ENCODE measurements around the gene IQSEC1.

IQSEC1 gene

GRCh38 chr3:13073326-13074005 is at the start of gene IQSEC1:
IQSEC1 (minus strand) TSS chr3:13073429; CDS start chr3:13073014, 415 bp downstream.
- no peak for FAIRE-seq

GRCh38 chr3:13122081-13123012 is 49.1 kb upstream of the IQSEC1 start:
- no peak for FAIRE-seq

- FAIRE-seq = no peak
Observed at GRCh38 chr3:13121553-13122001, 48.3 kb upstream of the IQSEC1 start.

- no peak for FAIRE-seq
Observed at GRCh38 chr3:13120928-13121552, 47.8 kb upstream of the IQSEC1 start.

GRCh38 chr3:13120289-13120927 is 47.2 kb upstream of the IQSEC1 start:
- no peak for FAIRE-seq

GRCh38 chr3:13119471-13120220 is 46.4 kb upstream of the IQSEC1 start:
- FAIRE-seq = no peak

- FAIRE-seq = no peak
Observed at GRCh38 chr3:13116426-13116825, 43.2 kb upstream of the IQSEC1 start.

- FAIRE-seq = no peak
Observed at GRCh38 chr3:13115991-13116390, 42.8 kb upstream of the IQSEC1 start.

GRCh38 chr3:13115576-13115910 is 42.3 kb upstream of the IQSEC1 start:
- no peak for FAIRE-seq

GRCh38 chr3:13114811-13115575 is 41.8 kb upstream of the IQSEC1 start:
- FAIRE-seq = no peak

GRCh38 chr3:13113346-13114330 is 40.4 kb upstream of the IQSEC1 start:
- FAIRE-seq = no peak

GRCh38 chr3:13112521-13113345 is 39.5 kb upstream of the IQSEC1 start:
- FAIRE-seq = no peak

GRCh38 chr3:13111873-13112520 is 38.8 kb upstream of the IQSEC1 start:
- FAIRE-seq = no peak

GRCh38 chr3:13111173-13111872 is 38.1 kb upstream of the IQSEC1 start:
- no peak for FAIRE-seq

GRCh38 chr3:13110678-13111116 is 37.5 kb upstream of the IQSEC1 start:
- no peak for FAIRE-seq

- no peak for FAIRE-seq
Observed at GRCh38 chr3:13109516-13109915, 36.3 kb upstream of the IQSEC1 start.

- FAIRE-seq = no peak
Observed at GRCh38 chr3:13108861-13109260, 35.6 kb upstream of the IQSEC1 start.

GRCh38 chr3:13107661-13108060 is 34.4 kb upstream of the IQSEC1 start:
- FAIRE-seq = no peak

All from A204.1 (cell line).